GM13977 (cell line): ENCODE results near the gene CACNA1B.
A peak's percentile ranks its signal among the peaks of the same experiment; 100 is the strongest.
"Not testable (repeated sequence)": the region's sequence is repeated elsewhere in the genome, so short reads cannot be mapped to it uniquely, and the experiment has no call there.

Experiments used
- DNase-seq: peaks from one replicate; pipeline ENCODE4 v3.0.0; 2012; ENCODE audit warnings: low spot score
- CTCF ChIP-seq: IDR thresholded peaks from 2 replicates; pipeline ENCODE4 v1.5.1; 2012; ENCODE audit warnings: mild to moderate bottlenecking, control low read depth; ENCODE audit not compliant: insufficient read depth; ENCODE audit errors: extremely low read depth, missing control alignments
- in situ Hi-C: fragments of 300-500 bp; cut with MboI; formaldehyde crosslinking; loops from one replicate; pipeline ENCODE4 v1.12.0; 2022; ENCODE audit warnings: low sequenced_read_pairs, low pct_unique_long_range_greater_than_20kb, mixed read lengths, inconsistent platforms; ENCODE audit not compliant: unreplicated experiment

Gene CACNA1B

DNA sequence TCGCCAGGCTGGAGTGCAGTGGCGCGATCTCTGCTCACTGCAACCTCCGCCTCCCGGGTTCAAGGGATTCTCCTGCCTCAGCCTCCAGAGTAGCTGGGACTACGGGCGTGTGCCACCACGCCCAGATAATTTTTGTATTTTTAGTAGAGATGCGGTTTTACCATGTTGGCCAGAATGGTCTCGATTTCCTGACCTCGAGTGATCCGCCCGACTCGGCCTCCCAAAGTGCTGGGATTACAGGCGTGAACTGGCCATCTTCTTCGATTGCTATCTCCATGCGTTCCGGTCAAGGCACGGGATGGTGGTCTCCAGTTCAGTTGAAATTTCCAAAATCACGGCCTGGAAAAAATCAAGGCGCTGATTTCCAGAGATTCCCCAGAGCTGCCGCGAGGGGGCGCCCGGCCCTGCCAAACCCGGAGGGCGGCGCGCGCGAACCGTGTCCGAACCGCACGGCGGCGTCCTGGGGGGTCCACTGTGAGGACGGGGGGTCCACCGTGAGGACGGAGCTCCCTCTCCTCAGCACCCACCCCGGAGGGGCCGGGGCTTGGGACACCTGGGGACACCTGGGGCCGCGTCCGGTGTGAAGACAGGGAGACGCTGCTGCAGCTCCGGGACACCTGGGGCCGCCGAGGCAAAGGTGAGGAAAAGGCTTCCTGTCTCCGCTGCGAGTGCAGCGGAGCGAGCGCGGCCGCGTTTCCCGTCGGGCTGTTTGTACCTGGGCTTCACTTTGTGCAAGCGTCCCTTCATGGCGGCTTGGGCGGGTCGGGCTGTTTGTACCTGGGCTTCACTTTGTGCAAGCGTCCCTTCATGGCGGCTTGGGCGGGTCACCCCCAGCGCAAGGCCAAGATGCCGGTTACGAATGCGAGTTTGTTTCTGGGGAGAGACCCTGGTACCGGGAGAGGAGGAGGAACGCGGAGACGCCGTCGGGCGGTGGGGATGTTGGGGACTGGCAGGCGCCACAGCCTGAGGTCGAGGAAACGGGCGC, 272.4 kb downstream of the CACNA1B start:
- TF ChIP-seq CTCF: peak; percentile 25
- DNase-seq, in situ Hi-C loops: not testable (repeated sequence)

GRCh38 chr9:138155788-138156187, 278.2 kb downstream of the CACNA1B start:
- DNase-seq, in situ Hi-C loops: not testable (repeated sequence)

GRCh38 chr9:138166793-138167192, 289.2 kb downstream of the CACNA1B start:
- DNase-seq, in situ Hi-C loops: not testable (repeated sequence)
